Measurements from ENCODE around the gene SAMD4B. TPM values are rescaled to one million over a fixed set of nuclear protein-coding genes. Genes with fewer than 3 reads are reported as not detected.

Gene SAMD4B
- total RNA-seq, 4 donors from 2014 or later, result 60.7 to 102 (median 77.1) TPM

- no peaks in the 10 kb centered on the region for H3K9me3 ChIP-seq
- H3K36me3 ChIP-seq, result no peaks in the 10 kb centered on the region
- intact Hi-C loops (cut with DNase I; ENCODE audit: low total_unique reads) (no loop called here), in situ Hi-C loops (cut with MboI; ENCODE audit: low pct_ligation_motif_present in 1 of 4, low pct_unique_long_range_greater_than_20kb in 1 of 4, low sequenced_read_pairs in 3 of 4) (no loop called here)
- no peak for TF ChIP-seq POLR2A (IDR thresholded peaks at IDR 0.05)
- DNase-seq, result peak; percentile 46
- no peak overlapping the region for H3K27ac ChIP-seq
- no peaks in the 10 kb centered on the region for H3K4me1 ChIP-seq
- peaks cover 13% of the 10 kb centered on the region for H3K27me3 ChIP-seq
- no peak overlapping the region for H3K4me3 ChIP-seq
- WGBS, 2 donors (ENCODE audit: low coverage in 1 of 2), result 66 to 100% methylated on average over 1 to 17 of the region's 17 CpGs
Observed at GRCh38 chr19:39297931-39298634, 44.1 kb upstream of the SAMD4B start.

GRCh38 chr19:39299404-39299803 is 42.8 kb upstream of the SAMD4B start:
- Histone ChIP-seq H3K27me3 (peaks cover 27% of the 10 kb centered on the region), H3K27ac (no peak overlapping the region), H3K9me3 (no peaks in the 10 kb centered on the region), H3K36me3 (no peaks in the 10 kb centered on the region), H3K4me1 (no peaks in the 10 kb centered on the region), H3K4me3 (no peak overlapping the region)
- no peak for DNase-seq
- intact Hi-C loops (cut with DNase I; ENCODE audit: low total_unique reads), result no loop called here
- 70 to 90% methylated on average over 7 to 9 of the region's 9 CpGs for WGBS, 2 donors (ENCODE audit: low coverage in 1 of 2)
- no peak for TF ChIP-seq CTCF (IDR thresholded peaks at IDR 0.05)
- no peak for TF ChIP-seq POLR2A (IDR thresholded peaks at IDR 0.05)
- no peak for TF ChIP-seq EP300 (IDR thresholded peaks at IDR 0.05; ENCODE audit: low read depth)
- no peak for TF ChIP-seq POLR2AphosphoS5 (IDR thresholded peaks at IDR 0.05)
- in situ Hi-C loops (cut with MboI; ENCODE audit: low pct_ligation_motif_present in 1 of 4, low pct_unique_long_range_greater_than_20kb in 1 of 4, low sequenced_read_pairs in 3 of 4), result no loop called here

- intact Hi-C loops (cut with DNase I; ENCODE audit: low total_unique reads), result no loop called here
Observed at GRCh38 chr19:39299832-39300231, 42.4 kb upstream of the SAMD4B start.

GRCh38 chr19:39301021-39301420 is 41.2 kb upstream of the SAMD4B start:
- Histone ChIP-seq H3K27ac (no peak overlapping the region), H3K27me3 (peaks cover 43% of the 10 kb centered on the region), H3K4me3 (no peak overlapping the region), H3K36me3 (no peaks in the 10 kb centered on the region), H3K4me1 (no peaks in the 10 kb centered on the region), H3K9me3 (no peaks in the 10 kb centered on the region)
- WGBS, 2 donors (ENCODE audit: low coverage in 1 of 2), result 56 to 87% methylated on average over 1 to 4 of the region's 4 CpGs
- in situ Hi-C loops (cut with MboI; ENCODE audit: low pct_ligation_motif_present in 1 of 4, low pct_unique_long_range_greater_than_20kb in 1 of 4, low sequenced_read_pairs in 3 of 4), result no loop called here
- DNase-seq, result no peak
- intact Hi-C loops (cut with DNase I; ENCODE audit: low total_unique reads), result no loop called here
- TF ChIP-seq POLR2A (IDR thresholded peaks at IDR 0.05), result no peak
- no peak for TF ChIP-seq POLR2AphosphoS5 (IDR thresholded peaks at IDR 0.05)
- TF ChIP-seq EP300 (IDR thresholded peaks at IDR 0.05; ENCODE audit: low read depth), result no peak
- TF ChIP-seq CTCF (IDR thresholded peaks at IDR 0.05), result no peak

More at GRCh38 chr19:39299832-39300231, 42.4 kb upstream of the SAMD4B start:
- Histone ChIP-seq H3K4me1 (no peaks in the 10 kb centered on the region), H3K36me3 (no peaks in the 10 kb centered on the region), H3K4me3 (no peak overlapping the region), H3K9me3 (no peaks in the 10 kb centered on the region), H3K27me3 (peaks cover 31% of the 10 kb centered on the region), H3K27ac (no peak overlapping the region)
- in situ Hi-C loops (cut with MboI; ENCODE audit: low pct_ligation_motif_present in 1 of 4, low pct_unique_long_range_greater_than_20kb in 1 of 4, low sequenced_read_pairs in 3 of 4), result no loop called here
- 89% methylated on average over 6 to 10 of the region's 10 CpGs for WGBS, 2 donors (ENCODE audit: low coverage in 1 of 2)
- TF ChIP-seq POLR2A (IDR thresholded peaks at IDR 0.05) (no peak), CTCF (IDR thresholded peaks at IDR 0.05) (no peak), POLR2AphosphoS5 (IDR thresholded peaks at IDR 0.05) (no peak)
- no peak for DNase-seq

- in situ Hi-C loops (cut with MboI; ENCODE audit: low pct_ligation_motif_present in 1 of 4, low pct_unique_long_range_greater_than_20kb in 1 of 4, low sequenced_read_pairs in 3 of 4), result no loop called here
- TF ChIP-seq EP300 (IDR thresholded peaks at IDR 0.05; ENCODE audit: low read depth) (no peak), CTCF (IDR thresholded peaks at IDR 0.05) (no peak), POLR2AphosphoS5 (IDR thresholded peaks at IDR 0.05) (no peak), POLR2A (IDR thresholded peaks at IDR 0.05) (no peak)
- DNase-seq, result no peak
Observed at GRCh38 chr19:39301562-39301961, 40.7 kb upstream of the SAMD4B start.

More at GRCh38 chr19:39301562-39301961, 40.7 kb upstream of the SAMD4B start:
- H3K4me1 ChIP-seq, result no peaks in the 10 kb centered on the region
- H3K27me3 ChIP-seq, result peaks cover 48% of the 10 kb centered on the region
- no peak overlapping the region for H3K4me3 ChIP-seq
- 65 to 80% methylated on average over 3 of the region's 3 CpGs for WGBS, 2 donors (ENCODE audit: low coverage in 1 of 2)
- no peaks in the 10 kb centered on the region for H3K36me3 ChIP-seq
- intact Hi-C loops (cut with DNase I; ENCODE audit: low total_unique reads), result no loop called here
- H3K27ac ChIP-seq, result no peak overlapping the region
- H3K9me3 ChIP-seq, result no peaks in the 10 kb centered on the region
